ENCODE data around the gene EEPD1.

GRCh38 chr7:36299823-36300341, 146.8 kb downstream of the EEPD1 start:
- TF ChIP-seq SUZ12 (IDR thresholded peaks at IDR 0.05): no peak
- no peak for TF ChIP-seq ZNF384 (IDR thresholded peaks at IDR 0.05)
- TF ChIP-seq BHLHE40 (IDR thresholded peaks at IDR 0.05; ENCODE audit: borderline replicate concordance): no peak
- TF ChIP-seq NFRKB (IDR thresholded peaks at IDR 0.05): no peak
- no peak for TF ChIP-seq FOXA1 (IDR thresholded peaks at IDR 0.05)
- no peak for TF ChIP-seq L3MBTL2 (conservative IDR thresholded peaks at IDR 0.05)
- TF ChIP-seq ARNT (IDR thresholded peaks at IDR 0.05): no peak
- TF ChIP-seq TARDBP (IDR thresholded peaks at IDR 0.05): no peak
- TF ChIP-seq FOXM1 (IDR thresholded peaks at IDR 0.05; ENCODE audit: borderline replicate concordance): no peak
- TF ChIP-seq ELF4 (IDR thresholded peaks at IDR 0.05): no peak
- no peak for TF ChIP-seq FOXK2 (IDR thresholded peaks at IDR 0.05)
- TF ChIP-seq HDGF (IDR thresholded peaks at IDR 0.05; ENCODE audit: borderline replicate concordance): no peak
- TF ChIP-seq SP1 (IDR thresholded peaks at IDR 0.05): no peak
- no peak for TF ChIP-seq PKNOX1 (IDR thresholded peaks at IDR 0.05)

Measured in HEK293T (cell line).